Thyroid gland (tissue), 4 donors: ENCODE measurements around the gene AGK. TPM values are rescaled to one million over a fixed set of nuclear protein-coding genes. Genes with fewer than 3 reads are reported as not detected.

ENCODE experiments used
- DNase-seq, 2 donors: peaks; one replicate each; pipeline ENCODE4 v3.0.0-alpha.2; 2019
- H3K27ac ChIP-seq, 3 donors: fragments of 200-600 bp; sonication (generic); 1 replicate in 2 of 3; 2 replicates in 1 of 3; pipeline ENCODE4 v1.5.1; 2016 to 2019; ENCODE audit warnings: mild to moderate bottlenecking in 1 of 3, moderate library complexity in 1 of 3
- H3K27me3 ChIP-seq: fragments of 200-600 bp; sonication (generic); one replicate; pipeline ENCODE4 v1.5.1; 2019
- H3K36me3 ChIP-seq, 2 donors: fragments of 200-600 bp; sonication (generic); one replicate each; pipeline ENCODE4 v1.5.1; 2016 to 2019
- H3K4me1 ChIP-seq, 2 donors: fragments of 200-600 bp; sonication (generic); one replicate each; pipeline ENCODE4 v1.5.1; 2017 to 2019
- H3K4me3 ChIP-seq, 3 donors: fragments of 200-600 bp; sonication (generic); replicated peaks in 1 of 3; 1 replicate in 2 of 3; 2 replicates in 1 of 3; pipeline ENCODE4 v1.5.1; 2016; ENCODE audit warnings: mild to moderate bottlenecking in 1 of 3
- H3K9me3 ChIP-seq: fragments of 200-600 bp; sonication (generic); one replicate; pipeline ENCODE4 v1.5.1; 2017
- POLR2A ChIP-seq, 2 donors: fragments of 450-650 bp; IDR thresholded peaks; one replicate each; pipeline ENCODE4 v1.6.1; 2017; ENCODE audit warnings: antibody characterized with exemption in 2 of 2, mild to moderate bottlenecking in 2 of 2, moderate library complexity in 1 of 2
- WGBS, 2 donors: methylation state at CpG; one replicate each; pipeline ENCODE4 v1.1.5; 2017; 5-methylcytosine and 5-hydroxymethylcytosine counted together
- intact Hi-C: fragments of 100-400 bp; cut with DNase I; formaldehyde crosslinking; loops from one replicate; pipeline ENCODE4 v1.15.1; 2023
- total RNA-seq, 4 donors: library from RNA; depleted of rRNA; stranded (reverse); fragments of >200 nt; gene quantifications; one replicate each; pipeline ENCODE4 v1.2.3, GENCODE V29; 2016
- TF ChIP-seq, protein P1 (sequence below), 6 experiments: fragments of 200-600 bp in 3 of 6; fragments of 450-650 bp in 3 of 6; sonication (generic) in 3 of 6; IDR thresholded peaks; one replicate each; pipeline ENCODE4 v1.5.1; 2016 to 2019; ENCODE audit warnings: antibody characterized with exemption in 6 of 6, mild to moderate bottlenecking in 2 of 6, inconsistent platforms in 1 of 6, moderate library complexity in 1 of 6

Gene AGK
- total RNA-seq, 4 donors from 2014 or later, result 28.2 to 36.7 (median 32.2) TPM

DNA sequence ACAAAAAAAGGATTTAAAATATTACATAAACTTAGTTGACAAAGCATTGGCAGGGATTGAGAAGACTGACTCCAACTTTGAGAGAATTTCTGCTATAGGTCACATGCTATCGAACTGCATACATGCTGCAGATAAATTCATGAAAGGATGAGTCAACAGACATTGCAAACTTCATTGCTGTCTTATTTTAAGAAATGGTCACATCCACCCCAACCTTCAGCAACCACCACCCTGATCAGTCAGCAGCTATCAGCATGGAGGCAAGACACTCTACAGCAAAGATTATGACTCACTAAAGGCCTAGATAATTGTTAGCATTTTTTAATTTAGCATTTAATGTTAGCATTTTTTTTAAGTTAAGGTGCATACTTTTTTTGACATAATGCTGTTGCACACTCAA is 73.6 kb downstream of the AGK start:
- Histone ChIP-seq H3K9me3 (no peaks in the 10 kb centered on the region), H3K36me3 (peaks cover 0 to 5% of the 10 kb centered on the region in 2 donors), H3K27me3 (no peaks in the 10 kb centered on the region), H3K27ac (no peak overlapping the region), H3K4me3 (no peak overlapping the region), H3K4me1 (no peaks in the 10 kb centered on the region)
- no peak for TF ChIP-seq POLR2A (IDR thresholded peaks at IDR 0.05)
- TF ChIP-seq, protein P1, sequence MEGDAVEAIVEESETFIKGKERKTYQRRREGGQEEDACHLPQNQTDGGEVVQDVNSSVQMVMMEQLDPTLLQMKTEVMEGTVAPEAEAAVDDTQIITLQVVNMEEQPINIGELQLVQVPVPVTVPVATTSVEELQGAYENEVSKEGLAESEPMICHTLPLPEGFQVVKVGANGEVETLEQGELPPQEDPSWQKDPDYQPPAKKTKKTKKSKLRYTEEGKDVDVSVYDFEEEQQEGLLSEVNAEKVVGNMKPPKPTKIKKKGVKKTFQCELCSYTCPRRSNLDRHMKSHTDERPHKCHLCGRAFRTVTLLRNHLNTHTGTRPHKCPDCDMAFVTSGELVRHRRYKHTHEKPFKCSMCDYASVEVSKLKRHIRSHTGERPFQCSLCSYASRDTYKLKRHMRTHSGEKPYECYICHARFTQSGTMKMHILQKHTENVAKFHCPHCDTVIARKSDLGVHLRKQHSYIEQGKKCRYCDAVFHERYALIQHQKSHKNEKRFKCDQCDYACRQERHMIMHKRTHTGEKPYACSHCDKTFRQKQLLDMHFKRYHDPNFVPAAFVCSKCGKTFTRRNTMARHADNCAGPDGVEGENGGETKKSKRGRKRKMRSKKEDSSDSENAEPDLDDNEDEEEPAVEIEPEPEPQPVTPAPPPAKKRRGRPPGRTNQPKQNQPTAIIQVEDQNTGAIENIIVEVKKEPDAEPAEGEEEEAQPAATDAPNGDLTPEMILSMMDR (IDR thresholded peaks at IDR 0.05), result no peak
- intact Hi-C loops, result no loop called here
- DNase-seq, result no peak
- WGBS, 2 donors, result 93 to 97% methylated on average over 1 of the region's 1 CpG

DNA sequence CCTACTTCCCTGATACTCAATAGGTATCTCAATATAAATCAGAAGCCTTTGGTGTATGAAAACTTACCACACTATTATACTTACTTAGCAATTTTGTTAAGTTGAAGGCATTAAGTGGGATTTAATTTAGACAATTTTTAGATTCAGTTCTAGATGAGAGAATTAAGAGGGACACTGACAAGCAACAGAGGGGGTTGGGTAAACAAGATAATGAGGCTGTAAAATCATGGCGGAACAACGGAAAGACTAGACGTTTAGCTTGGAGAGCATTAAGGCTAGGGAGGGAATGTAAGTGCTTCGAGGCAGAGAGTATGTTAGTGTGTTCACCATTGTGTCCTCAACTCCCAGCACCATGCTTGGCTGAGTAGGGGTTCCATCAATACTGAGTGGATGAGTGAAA is 79.4 kb downstream of the AGK start:
- Histone ChIP-seq H3K9me3 (no peaks in the 10 kb centered on the region), H3K27ac (no peak overlapping the region), H3K27me3 (no peaks in the 10 kb centered on the region), H3K36me3 (no peaks in the 10 kb centered on the region), H3K4me3 (no peak overlapping the region), H3K4me1 (no peaks in the 10 kb centered on the region)
- 87 to 91% methylated on average over 4 of the region's 4 CpGs for WGBS, 2 donors
- intact Hi-C loops, result no loop called here
- TF ChIP-seq, protein P1 (IDR thresholded peaks at IDR 0.05), result no peak
- TF ChIP-seq POLR2A (IDR thresholded peaks at IDR 0.05), result no peak
- DNase-seq, result no peak

DNA sequence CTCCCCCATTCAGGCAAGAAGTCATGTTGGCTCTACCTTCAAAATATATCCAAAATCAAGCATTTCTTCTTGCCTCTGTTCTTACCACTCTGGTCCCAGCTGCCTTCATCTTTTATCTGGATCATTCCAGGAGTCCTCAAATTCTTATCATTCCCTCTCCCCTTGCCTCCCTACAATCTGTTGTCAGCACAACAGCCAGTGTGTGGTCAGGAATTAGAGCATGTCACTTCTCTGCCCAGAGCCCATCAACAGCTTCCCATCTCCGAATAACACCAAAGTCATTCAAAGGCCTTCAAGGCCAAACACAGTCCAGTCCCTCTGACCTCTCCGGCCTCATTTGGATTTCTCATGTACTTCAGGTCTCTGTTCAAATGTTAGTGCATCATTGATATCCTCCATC is 80.3 kb downstream of the AGK start:
- TF ChIP-seq, protein P1 (IDR thresholded peaks at IDR 0.05), result no peak
- no peak for TF ChIP-seq POLR2A (IDR thresholded peaks at IDR 0.05)
- no peak overlapping the region for H3K4me3 ChIP-seq
- no peak overlapping the region for H3K27ac ChIP-seq
- intact Hi-C loops, result no loop called here
- H3K27me3 ChIP-seq, result no peaks in the 10 kb centered on the region
- H3K4me1 ChIP-seq, result no peaks in the 10 kb centered on the region
- DNase-seq, result no peak
- H3K9me3 ChIP-seq, result no peaks in the 10 kb centered on the region
- 98 to 99% methylated on average over 2 of the region's 2 CpGs for WGBS, 2 donors
- no peaks in the 10 kb centered on the region for H3K36me3 ChIP-seq

DNA sequence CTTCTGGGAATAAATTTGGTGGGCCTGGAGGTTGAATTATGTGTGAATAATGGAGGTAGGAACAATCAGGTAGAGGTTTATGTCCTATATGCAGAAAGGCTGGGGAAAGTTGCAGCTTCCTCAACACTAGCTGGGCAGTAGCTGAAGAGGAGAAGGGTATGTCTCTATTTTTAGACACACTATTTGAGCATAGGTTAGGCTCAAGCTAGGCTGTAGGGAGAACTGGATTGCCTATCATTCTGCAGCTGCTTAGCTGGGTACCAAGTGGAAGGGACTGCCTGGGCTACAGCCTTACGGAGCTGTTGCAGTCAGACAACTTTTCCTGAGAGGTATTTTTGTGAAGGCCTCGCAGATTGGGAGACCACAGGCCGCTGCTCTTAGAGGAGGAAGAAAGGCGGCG is 82.9 kb downstream of the AGK start:
- Histone ChIP-seq H3K4me3 (no peak overlapping the region), H3K36me3 (no peaks in the 10 kb centered on the region), H3K27ac (no peak overlapping the region), H3K9me3 (no peaks in the 10 kb centered on the region), H3K4me1 (no peaks in the 10 kb centered on the region), H3K27me3 (no peaks in the 10 kb centered on the region)
- intact Hi-C loops, result no loop called here
- TF ChIP-seq, protein P1 (IDR thresholded peaks at IDR 0.05), result no peak
- TF ChIP-seq POLR2A (IDR thresholded peaks at IDR 0.05), result no peak
- no peak for DNase-seq
- WGBS, 2 donors, result 94 to 100% methylated on average over 5 of the region's 5 CpGs

DNA sequence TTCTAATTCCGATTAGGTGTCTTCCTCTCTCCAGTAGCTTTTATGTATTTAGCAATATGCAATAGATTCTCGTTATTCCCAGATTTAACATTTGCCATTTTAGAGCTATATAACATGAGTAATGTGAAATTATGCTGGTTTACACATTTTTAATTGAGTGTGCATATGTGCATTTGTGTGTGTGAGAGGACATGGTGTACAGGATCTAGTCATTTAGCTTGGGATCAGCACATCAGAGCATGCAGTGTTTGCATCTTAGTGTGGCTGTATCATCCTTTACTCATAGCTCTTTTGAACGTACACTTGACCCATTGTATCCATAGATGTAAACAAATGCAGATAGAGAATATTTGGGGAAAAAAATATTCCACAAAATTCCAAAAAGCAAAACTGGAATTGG is 84.8 kb downstream of the AGK start:
- Histone ChIP-seq H3K36me3 (no peaks in the 10 kb centered on the region), H3K27ac (no peak overlapping the region), H3K4me1 (no peaks in the 10 kb centered on the region), H3K9me3 (no peaks in the 10 kb centered on the region), H3K27me3 (no peaks in the 10 kb centered on the region), H3K4me3 (no peak overlapping the region)
- no peak for TF ChIP-seq POLR2A (IDR thresholded peaks at IDR 0.05)
- TF ChIP-seq, protein P1 (IDR thresholded peaks at IDR 0.05), result no peak
- intact Hi-C loops, result no loop called here
- no peak for DNase-seq
- 95 to 96% methylated on average over 3 of the region's 3 CpGs for WGBS, 2 donors
